WI38 (cell line): ENCODE measurements around the gene TRIM37.

ENCODE experiments used
- H3K4me3 ChIP-seq: 2 replicates; pipeline ENCODE4 v1.5.1; 2011; ENCODE audit warnings: low read depth, mild to moderate bottlenecking, control low read depth, low read length
- TF ChIP-seq, protein P1 (sequence below): IDR thresholded peaks from 2 replicates; pipeline ENCODE4 v1.5.1; 2012; ENCODE audit warnings: low read depth, mild to moderate bottlenecking, control low read depth, low read length

TRIM37 gene, protein sequence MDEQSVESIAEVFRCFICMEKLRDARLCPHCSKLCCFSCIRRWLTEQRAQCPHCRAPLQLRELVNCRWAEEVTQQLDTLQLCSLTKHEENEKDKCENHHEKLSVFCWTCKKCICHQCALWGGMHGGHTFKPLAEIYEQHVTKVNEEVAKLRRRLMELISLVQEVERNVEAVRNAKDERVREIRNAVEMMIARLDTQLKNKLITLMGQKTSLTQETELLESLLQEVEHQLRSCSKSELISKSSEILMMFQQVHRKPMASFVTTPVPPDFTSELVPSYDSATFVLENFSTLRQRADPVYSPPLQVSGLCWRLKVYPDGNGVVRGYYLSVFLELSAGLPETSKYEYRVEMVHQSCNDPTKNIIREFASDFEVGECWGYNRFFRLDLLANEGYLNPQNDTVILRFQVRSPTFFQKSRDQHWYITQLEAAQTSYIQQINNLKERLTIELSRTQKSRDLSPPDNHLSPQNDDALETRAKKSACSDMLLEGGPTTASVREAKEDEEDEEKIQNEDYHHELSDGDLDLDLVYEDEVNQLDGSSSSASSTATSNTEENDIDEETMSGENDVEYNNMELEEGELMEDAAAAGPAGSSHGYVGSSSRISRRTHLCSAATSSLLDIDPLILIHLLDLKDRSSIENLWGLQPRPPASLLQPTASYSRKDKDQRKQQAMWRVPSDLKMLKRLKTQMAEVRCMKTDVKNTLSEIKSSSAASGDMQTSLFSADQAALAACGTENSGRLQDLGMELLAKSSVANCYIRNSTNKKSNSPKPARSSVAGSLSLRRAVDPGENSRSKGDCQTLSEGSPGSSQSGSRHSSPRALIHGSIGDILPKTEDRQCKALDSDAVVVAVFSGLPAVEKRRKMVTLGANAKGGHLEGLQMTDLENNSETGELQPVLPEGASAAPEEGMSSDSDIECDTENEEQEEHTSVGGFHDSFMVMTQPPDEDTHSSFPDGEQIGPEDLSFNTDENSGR

DNA sequence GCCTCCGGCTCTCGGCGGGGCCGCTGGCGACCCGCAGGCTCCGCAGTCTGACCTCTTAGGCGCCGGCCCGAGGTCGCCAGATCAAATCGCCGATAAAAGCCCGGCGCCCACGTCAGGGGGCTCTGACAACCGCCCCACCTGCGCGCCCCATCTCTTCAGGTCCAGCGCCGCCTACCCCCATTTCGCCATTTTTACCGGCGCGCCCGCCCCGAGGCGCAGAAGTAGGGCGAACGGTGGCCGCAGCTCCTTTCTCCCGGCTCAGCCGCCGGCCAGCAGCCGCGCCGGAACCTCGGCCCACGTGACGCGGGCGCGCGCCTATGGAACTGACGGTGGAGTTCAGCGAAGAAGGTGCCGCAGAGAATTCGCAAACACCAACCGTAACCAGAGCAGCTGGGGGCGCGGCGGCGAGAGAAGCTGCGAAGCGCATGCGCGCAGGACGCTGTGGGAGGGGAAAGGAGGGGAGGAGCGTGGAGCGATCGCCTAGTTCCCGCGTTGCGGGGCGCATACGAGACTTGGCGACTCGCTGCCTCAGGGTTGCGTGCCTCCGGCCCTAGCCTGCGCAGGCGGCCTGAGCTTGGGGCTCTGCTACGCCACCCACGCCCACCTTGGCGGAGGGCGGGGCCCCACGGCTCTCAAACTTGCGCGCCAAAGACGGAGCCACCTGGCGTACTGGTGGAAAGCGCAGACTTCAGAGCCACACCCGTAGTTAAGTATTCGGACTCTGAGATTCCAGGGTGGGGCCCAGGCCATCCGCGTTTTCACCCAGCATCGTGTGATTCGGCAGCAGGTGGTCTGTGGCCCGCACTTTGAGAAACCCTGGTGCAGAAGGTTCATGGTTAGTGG lies at the start of gene TRIM37:
TSS of gene TRIM37 (minus strand) at position 418 of the 843 bp plus-strand sequence. CDS start 419 bp downstream, outside the sequence.
- H3K4me3 ChIP-seq, result peak within 1 kb of the TSS; percentile 93
- TF ChIP-seq, protein P1, sequence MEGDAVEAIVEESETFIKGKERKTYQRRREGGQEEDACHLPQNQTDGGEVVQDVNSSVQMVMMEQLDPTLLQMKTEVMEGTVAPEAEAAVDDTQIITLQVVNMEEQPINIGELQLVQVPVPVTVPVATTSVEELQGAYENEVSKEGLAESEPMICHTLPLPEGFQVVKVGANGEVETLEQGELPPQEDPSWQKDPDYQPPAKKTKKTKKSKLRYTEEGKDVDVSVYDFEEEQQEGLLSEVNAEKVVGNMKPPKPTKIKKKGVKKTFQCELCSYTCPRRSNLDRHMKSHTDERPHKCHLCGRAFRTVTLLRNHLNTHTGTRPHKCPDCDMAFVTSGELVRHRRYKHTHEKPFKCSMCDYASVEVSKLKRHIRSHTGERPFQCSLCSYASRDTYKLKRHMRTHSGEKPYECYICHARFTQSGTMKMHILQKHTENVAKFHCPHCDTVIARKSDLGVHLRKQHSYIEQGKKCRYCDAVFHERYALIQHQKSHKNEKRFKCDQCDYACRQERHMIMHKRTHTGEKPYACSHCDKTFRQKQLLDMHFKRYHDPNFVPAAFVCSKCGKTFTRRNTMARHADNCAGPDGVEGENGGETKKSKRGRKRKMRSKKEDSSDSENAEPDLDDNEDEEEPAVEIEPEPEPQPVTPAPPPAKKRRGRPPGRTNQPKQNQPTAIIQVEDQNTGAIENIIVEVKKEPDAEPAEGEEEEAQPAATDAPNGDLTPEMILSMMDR, result no peak

DNA sequence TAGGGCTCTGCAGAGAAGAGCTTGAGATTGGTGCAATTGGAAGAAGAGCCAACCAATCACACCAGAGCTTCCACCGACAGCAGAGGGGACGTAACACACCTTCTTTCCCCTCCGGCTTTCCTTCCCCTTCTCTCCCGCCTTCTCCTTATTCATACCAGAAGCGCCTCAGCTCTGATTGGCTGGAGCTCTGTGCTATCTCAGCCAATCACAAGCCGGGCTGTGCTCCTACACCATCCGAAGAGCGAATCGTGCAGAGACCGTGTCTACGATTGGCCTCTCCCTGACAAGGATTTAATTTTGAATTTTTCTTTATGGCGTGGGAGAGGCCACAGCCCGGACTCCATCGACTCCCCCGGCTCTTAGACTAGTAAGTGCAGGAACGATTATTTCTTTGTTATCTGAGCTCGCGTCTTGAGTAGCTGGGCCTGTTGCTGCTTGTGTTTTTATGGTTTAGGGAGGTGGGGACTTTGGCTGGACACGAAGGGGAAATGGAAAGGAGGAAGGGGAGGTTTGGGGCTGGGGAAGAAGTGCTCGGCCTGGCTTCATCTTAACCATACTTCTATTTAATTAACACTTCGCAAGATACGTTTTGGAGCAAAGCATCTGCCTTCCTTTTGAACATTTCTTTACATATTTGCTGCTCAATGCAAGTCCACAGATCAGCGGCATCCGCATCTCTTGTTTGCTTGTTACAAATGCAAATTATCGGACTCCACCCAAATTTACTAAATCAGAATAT lies 48.9 kb upstream of the TRIM37 start, which contains the start of gene PRR11:
TSS of gene PRR11 (plus strand) at position 308 of the 739 bp plus-strand sequence. CDS start 14,007 bp downstream, outside the sequence.
- TF ChIP-seq, protein P1, result no peak
- peak within 1 kb of the TSS; percentile 79 for H3K4me3 ChIP-seq

DNA sequence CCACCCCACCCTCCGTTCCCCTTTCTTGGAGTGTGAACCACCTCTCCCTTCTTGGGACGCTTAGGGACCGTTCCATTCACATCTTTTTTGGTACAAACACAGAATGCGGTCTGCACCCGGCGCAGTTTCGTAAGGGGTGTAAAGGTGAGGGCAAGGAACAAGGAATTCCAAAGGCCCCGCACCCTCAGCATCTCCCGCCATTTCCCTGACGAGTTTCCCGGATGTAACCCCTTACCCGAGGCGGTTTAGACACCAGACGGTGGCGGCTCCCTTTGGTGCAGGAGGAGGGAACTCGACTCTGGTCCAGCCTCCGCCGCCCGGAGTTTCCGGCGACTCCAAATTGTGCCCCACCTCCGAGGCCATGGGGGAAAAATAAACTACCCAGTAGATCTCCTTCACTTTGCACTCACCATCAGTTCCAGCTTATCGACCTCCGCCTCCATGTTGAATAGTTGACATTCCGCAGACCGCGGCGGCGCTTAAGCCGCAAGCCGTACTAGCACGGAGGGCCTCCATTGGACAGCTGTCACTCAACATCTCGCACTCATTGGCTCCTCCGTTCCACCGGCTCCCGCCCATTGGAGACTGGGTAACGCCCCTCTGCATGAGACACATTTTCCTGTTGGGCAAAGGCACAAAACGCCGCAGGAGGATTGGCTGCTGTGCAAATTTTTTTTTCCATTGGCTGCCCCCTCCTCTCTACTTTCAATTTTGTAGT lies 48.2 kb upstream of the TRIM37 start, which contains the start of gene SKA2:
TSS of gene SKA2 (minus strand) at position 466 of the 718 bp plus-strand sequence. CDS start at position 443, 23 bp downstream.
- TF ChIP-seq, protein P1, result no peak
- H3K4me3 ChIP-seq, result peak within 1 kb of the TSS; percentile 79

DNA sequence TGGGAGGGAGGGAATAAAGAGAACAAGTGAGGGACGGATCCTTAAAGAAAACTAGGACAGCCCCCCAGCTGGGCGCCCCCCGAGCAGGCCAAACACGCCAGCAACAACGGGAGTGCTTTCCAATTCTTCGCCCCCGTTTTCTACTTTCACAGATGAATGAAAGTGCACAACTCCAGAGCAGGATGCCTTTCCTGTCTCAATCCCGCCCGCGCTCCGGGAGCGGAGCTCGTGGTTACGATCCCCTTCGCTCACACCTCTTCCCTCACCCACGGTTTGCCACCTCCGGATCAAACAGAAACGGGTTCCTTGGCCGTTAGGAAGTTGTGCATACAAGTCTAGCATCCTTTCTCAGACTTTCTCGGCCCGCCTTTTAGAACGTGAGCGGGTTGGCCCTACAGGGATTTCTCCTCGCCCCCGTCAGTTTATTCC lies 47.6 kb upstream of the TRIM37 start:
- peak overlapping the region; percentile 79 for H3K4me3 ChIP-seq
- TF ChIP-seq, protein P1, result no peak

DNA sequence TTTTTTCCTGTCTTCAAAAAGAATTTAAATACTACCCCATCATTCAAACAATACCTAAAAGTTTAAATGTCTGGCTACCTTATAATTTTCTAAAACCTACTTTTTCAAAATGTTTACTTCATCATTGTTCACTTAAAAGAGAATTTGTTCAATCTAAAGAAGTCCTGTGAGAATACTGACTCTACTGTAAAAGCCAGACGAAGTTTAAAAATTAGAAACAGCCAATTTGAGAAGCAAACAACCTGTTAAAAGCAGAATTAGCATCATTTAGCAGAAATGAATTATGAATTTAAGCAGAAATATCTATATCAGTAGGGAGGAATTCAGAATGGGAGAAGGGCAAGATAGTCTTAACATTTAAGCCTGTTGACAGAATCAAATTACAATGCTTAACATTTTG lies 46.2 kb upstream of the TRIM37 start:
- TF ChIP-seq, protein P1, result no peak
- peak overlapping the region; percentile 79 for H3K4me3 ChIP-seq
